LoVo (cell line): ENCODE measurements around the gene ZNF408.
"Not testable (repeated sequence)": the region's sequence is repeated elsewhere in the genome, so short reads cannot be mapped to it uniquely, and the experiment has no call there.

Experiments
- DNase-seq: peaks from one replicate; pipeline ENCODE4 v3.0.0-alpha.2; 2016; ENCODE audit warnings: low spot score

Gene ZNF408

GRCh38 chr11:46697723-46698122 lies 3.1 kb upstream of the ZNF408 start:
- no peak for DNase-seq

DNA sequence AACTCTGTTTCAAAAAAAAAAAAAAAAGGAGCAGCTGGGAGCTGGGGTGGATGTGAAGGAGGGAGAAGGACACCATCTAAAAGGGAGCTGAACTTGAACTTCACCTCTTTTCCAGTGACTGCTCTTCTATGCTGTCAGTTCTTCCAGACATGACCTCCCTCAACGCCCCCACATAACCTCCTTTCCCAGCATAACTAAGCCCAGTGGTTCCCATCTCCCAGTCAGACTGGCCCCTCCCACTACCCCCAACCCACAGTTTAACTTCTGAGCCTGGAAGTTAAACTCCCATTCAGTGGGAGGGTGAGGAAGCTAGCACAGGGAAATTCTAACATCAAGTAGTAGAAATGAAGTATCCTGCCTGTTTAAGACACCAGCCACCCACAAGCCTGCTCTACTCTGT lies 2.2 kb upstream of the ZNF408 start:
- DNase-seq: no peak

- DNase-seq: no peak
Observed at GRCh38 chr11:46701078-46701654, 335 bp downstream of the ZNF408 start.

- no peak for DNase-seq
Observed at GRCh38 chr11:46705070-46705688, 4.3 kb downstream of the ZNF408 start.

DNA sequence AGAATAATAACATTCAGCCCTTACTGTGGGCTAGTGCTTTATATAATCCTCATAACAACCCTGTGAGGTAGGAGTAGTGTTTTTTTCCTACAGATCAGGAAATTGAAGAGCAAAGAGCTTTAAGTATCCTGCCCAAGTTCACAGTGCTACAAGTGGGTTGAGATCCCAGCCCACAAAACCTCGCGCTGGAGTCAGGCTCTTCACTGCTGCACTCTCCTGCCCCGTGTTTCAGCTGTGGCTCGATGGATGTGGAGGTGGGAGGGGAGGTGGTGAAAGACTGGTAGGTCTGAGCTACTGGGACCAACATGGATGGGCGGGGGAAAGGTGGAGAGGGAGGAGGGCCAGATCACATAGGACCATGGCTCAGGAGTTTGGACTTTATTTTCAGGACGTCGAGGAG lies 6.1 kb downstream of the ZNF408 start:
- DNase-seq: no peak

- DNase-seq: not testable (repeated sequence)
Observed at GRCh38 chr11:46709351-46709750, 8.5 kb downstream of the ZNF408 start.

DNA sequence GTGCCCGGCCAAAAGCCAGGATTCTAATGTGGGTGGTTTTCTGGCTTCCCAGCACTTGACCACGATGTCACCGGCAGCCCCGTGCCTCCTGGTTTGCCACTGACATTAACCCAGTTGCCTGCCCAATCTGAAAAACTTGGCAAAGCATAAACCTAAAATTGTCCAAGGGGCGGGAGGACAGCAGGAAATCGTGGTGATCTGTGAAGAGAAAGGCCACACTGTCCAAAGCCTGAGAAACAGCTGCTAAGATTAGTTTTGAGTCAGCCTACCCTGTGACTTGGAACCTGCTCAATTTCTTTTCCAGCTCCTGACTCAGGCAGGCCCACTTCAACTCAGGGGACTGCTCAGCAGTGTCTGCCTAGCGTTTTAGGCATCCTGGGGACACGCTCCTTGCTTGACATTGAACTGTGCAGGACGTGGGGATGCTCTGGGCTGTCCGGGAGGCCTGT lies 10.0 kb downstream of the ZNF408 start:
- no peak for DNase-seq

DNA sequence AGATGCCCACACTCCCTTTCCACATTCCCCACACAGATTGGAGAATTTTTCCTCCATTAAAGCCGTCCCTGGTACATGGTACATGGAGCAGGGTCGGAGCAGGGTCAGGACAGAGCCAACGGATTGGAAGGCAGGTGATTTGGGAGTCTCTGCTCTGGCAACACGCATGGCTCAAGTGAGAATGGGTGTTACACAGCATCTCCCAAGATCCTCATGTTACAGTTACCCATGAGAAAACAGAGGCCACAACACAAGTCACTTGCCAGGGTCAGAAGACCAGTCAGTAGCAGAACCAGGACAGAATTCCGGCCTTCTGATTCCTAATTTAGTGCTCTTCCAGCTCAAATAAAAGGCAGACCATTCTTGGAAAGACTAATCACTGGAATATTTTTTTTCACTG lies 10.5 kb downstream of the ZNF408 start:
- no peak for DNase-seq

DNA sequence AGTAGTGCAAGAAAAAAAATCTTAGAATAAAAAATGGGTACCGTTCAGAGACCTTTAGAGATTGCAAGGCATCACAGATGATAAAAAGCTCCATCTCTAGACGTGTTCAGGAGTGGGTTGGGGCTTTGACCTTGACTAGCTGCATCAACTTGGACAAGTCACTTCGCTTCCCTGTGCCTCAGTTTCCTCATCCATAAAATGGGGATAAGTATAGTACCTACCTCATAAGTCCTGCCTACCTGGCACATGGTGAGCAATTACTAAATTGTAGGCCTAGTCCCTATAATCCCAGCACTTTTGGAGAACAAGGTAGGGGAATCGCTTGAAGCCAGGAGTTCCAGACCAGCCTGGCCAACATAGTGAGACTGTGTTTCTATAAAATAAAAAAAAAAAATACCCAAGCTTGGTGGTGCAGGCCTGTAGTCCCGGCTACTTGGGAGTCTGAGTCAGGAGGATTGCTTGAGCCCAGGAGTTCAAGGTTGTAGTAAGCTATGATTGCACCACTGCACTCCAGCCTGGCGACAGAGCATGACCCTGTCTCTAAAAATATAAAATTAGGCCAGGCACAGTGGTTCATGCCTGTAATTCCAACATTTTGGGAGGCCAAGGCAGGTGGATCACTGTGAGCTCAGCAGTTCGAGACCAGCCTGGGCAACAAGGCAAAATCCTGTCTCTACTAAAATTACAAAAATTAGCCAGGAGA lies 12.2 kb downstream of the ZNF408 start:
- DNase-seq: no peak

DNA sequence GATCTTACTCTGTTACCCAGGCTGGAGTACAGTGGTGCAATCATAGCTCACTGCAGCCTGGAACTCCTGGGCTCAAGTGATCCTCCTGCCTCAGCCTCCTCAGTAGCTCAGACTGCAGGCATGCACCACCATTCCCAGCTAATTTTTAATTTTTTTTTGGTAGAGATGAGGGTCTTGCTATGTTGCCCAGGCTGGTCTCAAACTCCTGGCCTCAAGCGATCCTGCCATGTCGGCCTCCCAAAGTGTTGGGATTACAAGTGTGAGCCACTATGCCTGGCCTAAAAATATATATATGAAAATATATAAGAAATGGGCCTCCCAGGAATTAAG lies 17.0 kb downstream of the ZNF408 start:
- not testable (repeated sequence) for DNase-seq

DNA sequence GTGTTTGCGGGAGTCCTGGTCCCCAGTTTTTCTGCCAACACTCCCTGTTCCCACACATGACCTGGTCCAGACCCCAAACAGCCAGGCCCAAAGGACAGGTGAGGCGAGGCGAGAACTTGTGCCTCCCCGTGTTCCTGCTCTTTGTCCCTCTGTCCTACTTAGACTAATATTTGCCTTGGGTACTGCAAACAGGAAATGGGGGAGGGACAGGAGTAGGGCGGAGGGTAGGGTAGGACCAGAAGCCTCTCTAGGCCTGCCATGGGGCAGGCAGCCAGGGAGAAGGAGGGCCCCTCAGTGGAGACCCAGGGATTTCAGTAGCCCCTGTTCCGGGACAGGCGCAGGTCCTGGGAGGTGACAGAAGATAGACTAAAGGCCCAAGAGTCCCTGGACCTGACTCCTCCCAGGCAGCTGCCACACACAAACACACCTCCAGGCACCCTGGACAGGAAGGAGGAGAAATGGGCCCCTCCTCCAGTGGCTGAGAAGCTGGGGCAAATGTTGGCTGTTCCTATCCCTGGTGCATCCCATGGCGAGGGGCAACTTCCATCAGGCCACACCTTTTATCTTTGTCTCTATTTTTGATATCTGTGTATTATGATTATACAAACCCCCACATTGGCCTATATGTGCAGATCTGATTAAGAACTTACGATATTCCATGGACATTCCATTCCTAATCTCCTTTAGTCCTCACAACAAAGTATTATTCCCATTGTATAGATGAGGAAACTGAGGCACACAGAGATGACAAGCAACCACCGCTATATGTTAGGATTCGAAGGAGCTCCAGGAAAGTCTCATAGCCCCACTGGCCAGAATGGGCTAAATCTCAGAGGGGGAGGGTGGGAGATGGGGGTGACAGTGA lies 17.6 kb downstream of the ZNF408 start:
- peak; percentile 6 for DNase-seq

DNA sequence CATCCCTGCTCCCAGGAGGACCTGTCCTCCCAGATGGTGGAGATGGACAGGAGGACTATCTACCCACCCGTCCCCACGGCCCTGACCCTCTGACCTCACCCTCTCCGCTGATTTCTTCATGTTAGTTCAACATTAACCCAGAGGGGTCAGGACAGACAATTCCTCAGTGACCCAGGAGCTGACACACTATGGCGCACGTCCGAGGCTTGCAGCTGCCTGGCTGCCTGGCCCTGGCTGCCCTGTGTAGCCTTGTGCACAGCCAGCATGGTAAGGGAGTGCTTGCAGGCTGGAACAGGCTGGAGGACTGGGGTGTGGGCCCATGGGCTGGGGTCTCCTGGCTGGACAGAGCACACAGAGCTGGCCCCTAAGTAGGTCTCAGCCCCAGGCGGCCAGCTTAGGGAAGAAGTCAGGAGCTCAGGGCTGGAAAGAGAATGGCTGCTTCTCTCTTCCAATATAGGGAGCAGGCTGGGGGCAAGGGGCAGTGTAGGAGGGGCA lies 18.3 kb downstream of the ZNF408 start, which contains the start of gene F2:
Gene F2 (plus strand): TSS at position 166 of the 495 bp plus-strand sequence. CDS start 23 bp downstream, at position 189.
- DNase-seq: no peak

DNA sequence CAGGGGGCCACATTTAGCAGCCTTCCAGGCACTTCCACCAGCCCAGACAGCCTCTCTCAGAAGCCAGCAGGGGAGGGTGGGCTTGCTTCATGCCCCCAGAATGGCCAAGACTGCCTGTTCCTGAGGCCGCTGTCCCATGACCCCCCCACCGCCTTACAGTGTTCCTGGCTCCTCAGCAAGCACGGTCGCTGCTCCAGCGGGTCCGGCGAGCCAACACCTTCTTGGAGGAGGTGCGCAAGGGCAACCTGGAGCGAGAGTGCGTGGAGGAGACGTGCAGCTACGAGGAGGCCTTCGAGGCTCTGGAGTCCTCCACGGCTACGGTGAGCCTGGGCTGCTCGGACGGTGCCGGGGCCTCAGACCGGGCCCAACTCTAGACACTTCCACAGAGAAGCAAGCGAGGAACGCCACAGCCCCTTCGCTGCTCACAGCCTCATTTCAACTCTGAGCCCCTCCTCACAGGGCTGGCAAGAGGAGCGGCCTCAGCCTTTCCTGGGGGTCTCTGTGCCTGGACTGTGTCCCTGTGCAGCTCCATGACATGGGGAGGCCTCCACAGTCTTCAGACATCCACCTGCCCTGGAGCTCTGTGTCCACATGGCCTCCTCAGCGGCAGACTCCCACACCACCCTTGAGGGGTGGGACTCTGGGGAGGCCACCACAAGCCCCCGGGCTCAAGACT lies 18.9 kb downstream of the ZNF408 start:
- DNase-seq: no peak

DNA sequence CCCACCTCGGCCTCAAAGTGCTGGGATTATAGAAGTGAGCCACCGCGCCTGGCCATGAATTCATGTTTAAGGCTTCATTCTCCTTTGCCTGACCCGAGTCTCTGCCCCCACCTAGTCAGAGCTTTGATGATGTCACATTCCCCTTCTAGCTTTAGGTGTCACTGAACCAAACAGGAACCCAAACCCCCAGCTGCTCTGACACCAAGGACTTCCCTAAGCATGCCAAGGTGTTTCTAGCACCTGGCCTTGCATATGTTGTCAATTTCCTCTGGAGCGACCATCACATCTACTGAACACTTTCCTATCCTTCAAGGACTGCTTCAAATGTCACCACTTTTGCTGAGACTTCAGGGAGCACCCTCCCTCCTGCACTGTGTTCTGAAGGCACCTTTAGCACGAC lies 20.5 kb downstream of the ZNF408 start:
- no peak for DNase-seq

DNA sequence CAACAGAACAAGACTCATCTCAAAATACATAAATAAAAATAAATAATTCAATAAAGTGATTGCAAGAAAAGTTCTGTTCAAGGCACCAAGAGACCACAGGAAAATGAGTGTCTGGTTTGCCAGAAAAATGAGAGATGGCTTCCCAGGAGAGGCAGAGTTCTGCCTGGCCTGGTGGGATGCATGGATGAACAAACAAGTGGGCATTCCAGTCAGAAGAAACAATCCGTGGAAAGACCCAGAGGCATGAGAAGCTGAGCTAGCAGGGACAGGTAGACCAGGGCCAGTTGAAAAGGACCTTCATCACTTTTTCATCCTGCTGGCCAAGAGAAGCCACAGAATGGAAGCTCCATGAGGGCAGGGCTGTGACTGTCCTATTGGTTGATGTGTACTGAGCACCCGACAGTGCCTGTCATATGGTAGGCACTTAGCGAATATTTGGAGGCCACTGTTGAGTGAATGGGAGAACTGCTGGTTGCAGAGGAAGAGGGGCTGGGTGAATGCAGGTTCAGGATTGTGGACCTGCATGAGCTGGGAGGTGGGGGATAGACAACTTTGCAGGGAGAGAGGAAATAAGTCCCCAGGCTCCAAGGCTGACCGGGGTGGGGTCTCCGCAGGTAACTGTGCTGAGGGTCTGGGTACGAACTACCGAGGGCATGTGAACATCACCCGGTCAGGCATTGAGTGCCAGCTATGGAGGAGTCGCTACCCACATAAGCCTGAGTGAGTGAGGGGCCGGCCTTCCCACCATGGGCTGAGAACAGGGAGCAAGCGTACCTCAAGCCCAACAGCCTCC lies 21.9 kb downstream of the ZNF408 start:
- DNase-seq: no peak

- DNase-seq: no peak
Observed at GRCh38 chr11:46723359-46723680, 22.5 kb downstream of the ZNF408 start.

GRCh38 chr11:46724088-46724487 lies 23.3 kb downstream of the ZNF408 start:
- no peak for DNase-seq

- no peak for DNase-seq
Observed at GRCh38 chr11:46725338-46726205, 24.7 kb downstream of the ZNF408 start.

GRCh38 chr11:46726206-46726862 lies 25.5 kb downstream of the ZNF408 start:
- no peak for DNase-seq
